NCI-H446 (cell line): Measurements from ENCODE around the gene ENGASE.
A peak's percentile ranks its signal among the peaks of the same experiment; 100 is the strongest.

Experiments used
- DNase-seq, 2 experiments: peaks; one replicate each; lab custom pipeline; 2025; lab: John Stamatoyannopoulos, UW

The ENGASE gene

DNA sequence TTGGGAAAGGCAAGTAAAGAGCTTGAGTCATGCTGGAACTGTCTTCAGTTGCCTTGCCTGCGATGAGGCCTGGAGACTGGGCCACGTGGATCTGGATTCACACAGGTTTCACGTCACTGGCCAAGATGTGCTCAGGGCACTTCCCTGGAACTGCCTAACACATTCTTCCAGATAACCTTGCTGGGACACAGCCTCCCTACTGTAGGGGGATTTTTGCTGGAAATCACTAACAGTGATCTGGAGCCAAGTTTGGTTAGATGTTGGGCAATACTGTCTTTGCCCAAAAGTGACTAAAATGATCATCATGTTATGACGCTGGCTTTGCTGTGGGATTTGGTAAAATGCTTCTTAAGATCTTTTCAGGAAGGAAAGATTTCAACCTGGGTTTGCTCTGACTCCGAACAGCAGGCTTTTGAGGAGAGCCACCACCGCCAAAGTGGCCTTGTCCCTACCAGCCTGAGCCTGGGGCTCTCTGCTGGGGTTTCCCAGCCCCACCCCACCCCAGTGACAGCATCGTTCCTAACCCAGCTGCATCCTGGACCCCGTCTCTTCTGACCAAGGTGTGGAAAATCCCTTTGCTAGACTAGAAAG lies 36.0 kb upstream of the ENGASE start:
- no peak for DNase-seq

DNA sequence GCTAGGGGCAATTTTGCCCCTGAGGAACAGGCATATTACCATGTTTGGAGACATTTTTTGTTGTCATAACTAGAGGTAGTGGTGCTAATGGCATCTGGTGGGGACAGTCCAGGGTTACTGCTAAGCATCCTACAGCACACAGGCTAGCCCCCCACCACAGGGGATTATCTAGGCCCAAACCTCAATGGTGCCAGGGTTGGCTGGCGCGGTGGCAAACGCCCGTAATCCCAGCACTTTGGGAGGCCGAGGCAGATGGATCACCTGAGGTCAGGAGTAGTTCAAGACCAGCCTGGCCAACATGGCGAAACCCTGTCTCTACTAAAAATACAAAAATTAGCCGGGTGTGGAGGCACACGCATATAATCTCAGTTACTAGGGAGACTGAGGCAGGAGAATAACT lies 35.5 kb upstream of the ENGASE start:
- DNase-seq: no peak

DNA sequence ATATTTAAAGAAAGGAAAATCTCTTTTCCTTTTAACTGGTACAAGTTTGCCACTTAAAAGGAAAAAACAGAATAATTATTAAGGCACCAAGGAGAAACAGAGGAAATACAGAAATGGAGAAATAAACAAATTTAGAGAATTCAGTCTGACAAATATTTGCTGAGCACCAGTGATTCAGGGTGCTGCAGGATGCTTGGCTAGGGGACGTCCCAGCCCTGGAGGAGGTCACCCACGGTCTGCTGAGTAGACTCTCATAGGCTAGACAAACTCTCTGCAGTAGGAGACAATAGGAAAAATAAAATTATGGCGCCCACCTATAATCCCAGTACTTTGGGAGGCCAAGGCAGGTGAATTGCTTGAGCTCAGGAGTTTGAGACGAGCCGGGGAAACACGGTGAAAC lies 34.7 kb upstream of the ENGASE start:
- no peak for DNase-seq

DNA sequence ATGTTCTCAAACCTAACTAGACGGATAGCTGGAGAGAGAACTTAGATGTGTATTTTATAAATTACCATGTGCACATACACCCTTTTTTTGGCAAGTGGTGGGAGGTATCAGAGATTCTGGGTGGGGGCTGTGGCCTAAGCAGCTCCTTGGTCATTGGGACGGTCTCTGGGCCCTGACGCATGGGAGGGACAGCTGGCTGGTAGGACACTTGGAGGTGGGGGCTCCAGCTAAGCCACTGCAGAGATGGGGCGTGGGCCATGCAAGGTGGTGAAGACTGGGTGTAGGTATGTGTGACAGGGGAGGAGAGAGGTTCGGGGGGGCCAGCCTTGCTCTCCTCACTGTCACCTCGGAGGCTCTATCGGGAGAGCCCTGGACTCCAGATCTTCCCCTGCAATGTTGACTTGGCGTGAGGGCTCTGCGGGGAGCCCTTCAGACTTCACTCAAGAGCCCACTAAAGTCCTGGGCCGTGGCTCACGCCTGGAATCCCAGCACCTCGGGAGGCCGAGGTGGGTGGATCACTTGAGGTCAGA lies 33.5 kb upstream of the ENGASE start:
- DNase-seq: no peak

DNA sequence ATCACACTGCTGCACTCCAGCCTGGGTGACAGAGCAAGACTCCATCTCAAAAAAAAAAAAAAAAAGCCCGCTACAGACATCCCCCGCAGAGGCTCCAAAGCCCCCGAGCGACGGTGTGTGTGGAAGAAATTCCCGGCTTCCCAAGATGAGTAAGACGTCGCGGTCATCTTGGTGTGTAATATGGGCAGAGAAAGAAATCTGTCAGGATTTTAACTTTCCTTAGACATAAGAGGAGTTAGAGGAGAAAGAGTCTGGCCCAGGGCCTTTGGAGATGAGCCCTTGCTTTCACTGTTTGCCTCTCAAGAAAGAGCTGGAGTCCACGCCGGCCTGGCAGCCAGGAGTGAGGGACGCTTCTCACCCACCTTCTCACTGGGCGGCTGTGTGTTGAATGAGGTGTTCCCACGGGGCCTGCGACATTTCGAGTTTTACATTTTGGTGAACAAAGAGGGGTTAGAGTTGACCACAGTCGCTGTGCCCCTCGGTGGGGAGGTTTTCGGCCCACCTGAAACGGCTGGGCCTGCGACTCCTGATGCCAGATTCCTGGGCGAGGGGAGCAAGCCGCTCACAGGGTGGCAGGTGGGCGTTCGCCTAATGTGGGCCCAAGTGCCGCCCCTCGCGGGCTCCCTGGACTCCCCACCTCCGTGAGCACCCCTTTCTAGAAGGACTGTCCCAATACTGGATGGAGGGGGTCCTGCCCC lies 32.8 kb upstream of the ENGASE start:
- no peak for DNase-seq

DNA sequence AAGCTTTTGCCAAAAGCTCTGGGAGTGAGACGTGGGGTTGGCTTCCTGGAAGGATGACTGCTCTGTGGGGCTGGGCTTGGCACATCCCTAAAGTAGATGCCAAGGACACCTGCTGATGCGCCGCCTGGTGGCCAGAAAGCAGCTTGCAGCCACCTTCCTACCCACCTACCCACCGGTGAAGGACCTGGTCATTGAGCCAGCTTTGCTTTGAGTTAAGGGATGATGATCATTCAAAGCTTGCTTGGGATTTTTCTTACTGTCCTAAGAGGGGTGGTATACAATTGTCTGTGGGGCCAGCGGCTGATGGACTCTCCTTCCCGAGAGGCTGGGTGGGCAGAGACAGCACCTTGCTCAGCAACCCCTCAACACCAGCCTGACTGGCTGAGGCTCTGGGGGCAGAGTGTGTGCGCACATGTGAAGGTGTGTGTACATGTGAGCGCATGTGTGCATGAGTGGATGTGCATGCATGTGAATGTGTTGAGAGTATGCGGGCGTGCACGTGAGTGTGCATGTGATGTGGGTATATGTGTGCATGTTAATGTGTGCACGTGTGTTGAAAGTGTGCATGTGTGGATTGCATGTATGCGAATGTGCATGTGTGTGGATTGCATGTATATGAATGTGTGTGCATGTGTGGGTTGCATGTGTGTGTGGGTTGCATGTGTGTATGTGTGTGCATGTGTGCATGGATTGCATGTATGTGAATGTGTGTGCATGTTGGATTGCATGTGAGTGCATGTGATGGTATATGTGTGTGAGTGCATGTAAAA lies 32.0 kb upstream of the ENGASE start:
- DNase-seq: peak in 1 of 2 experiments; percentile 76

DNA sequence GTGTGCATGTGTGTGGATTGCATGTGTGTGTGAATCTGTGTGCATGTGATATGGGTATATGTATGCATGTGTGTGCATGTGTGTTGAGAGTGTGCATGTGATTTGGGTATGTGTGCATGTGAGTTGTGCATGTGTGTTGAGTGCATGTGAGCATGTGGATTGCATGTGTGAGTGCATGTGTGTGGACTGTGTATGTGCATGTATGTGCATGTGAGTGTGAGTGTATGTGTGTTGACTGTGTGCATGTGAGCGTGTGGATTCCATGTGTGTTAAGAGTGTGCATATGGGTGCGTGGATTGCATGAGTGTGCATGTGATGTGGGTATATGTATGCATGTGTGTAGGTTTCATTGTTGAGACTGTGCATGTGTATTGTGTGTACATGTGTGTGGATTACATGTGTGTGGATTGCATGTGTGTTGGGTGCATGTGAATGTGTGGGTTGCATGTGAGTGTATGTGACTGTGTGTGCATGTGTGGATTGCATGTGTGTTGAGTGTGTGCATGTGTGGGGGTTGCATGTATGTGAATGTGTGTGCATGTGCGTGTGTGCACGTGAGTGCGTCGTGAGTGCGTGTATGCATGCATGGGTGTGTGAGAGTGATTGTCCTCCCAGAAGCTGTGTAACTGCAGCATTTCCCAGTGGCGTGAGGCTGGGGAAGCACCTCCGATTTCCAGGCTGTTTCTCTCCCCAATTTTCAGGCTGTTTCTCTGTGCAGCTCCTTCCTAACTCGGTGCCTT lies 31.3 kb upstream of the ENGASE start:
- DNase-seq: no peak

DNA sequence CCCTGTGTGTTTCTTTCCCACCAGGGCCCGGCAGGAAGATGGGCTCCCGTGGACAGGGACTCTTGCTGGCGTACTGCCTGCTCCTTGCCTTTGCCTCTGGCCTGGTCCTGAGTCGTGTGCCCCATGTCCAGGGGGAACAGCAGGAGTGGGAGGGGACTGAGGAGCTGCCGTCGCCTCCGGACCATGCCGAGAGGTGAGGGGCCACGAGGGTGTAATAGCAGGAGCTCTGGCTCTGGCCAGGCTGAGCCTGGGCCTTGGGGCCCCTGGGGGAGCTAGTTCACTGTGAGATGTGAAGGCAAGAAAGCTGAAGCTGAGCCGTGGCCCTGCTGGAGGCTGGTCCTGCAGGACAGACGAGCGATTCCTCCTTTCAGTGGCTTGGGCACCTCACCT lies 30.7 kb upstream of the ENGASE start:
- no peak for DNase-seq

DNA sequence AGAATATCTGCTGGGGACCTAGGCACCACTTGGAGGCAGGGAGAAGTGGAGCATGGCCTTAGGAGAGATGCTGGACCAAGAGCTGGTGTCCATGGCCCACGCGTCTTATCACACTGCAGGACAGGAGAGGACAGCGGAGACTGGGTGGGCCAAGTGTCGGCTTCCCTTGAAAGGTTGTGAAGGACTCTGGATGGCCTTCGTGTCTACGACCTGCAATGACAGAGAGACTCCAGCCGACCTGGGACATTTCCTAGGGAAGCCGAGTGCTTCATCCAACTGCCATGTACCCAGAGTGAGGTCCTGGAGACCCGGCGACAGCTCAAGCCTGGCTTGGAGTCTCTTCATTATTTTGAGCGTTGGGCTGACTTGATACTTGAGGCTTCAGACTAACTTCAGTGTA lies 30.2 kb upstream of the ENGASE start:
- no peak for DNase-seq

DNA sequence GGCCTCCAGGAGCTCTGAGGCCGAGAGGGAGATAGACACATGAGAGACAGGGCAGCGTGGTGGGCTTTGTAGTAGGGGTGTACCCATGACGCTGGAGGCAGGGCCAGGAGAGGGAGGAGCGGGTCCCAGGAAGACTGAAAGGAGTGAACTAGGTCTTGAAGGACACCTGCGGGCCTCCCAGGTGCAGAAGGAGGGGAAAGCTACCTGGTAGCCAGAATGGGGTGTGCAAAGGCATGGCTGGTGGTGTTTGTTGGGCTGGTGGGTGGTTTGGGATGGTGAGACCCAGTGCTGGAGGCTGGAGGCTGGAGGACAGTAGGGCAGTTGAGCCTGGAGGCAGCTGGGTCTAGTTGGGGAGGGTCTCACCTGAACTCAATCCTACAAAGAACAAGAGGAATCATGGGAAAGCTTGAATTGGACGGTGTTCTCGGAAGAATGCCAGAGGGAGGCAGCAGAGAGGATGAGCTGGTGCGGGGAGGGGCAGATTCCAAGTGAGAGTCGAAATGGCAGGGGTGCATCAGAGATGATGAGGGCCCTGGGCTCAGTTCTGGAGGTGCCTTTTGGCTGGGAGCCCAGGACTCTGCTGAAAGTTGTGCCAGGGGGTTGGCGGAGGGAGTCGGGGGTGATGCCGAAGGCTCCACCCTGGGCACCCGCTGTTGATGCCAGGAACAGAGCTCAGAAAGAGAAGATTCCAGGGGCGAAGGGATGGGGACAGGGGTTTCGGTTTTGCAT lies 29.5 kb upstream of the ENGASE start:
- no peak for DNase-seq

DNA sequence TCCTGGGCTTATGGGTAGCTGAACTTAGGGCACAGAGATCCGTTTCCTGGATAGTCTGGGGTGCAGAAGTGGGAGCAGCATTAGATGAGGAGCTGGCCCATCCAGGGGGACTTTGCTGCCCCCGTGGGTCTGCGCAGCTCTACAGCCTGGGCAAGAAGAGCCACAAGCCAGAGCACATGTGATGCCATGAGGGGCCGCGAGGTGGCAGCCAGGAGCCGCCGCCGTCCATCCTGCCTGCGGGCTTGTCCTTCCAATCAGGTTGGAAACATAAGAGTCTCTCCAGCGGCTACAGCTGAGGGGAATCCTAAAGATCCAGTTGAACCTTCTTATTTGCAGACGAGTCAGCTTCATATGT lies 28.8 kb upstream of the ENGASE start:
- peak; percentile 50 to 80 for DNase-seq

DNA sequence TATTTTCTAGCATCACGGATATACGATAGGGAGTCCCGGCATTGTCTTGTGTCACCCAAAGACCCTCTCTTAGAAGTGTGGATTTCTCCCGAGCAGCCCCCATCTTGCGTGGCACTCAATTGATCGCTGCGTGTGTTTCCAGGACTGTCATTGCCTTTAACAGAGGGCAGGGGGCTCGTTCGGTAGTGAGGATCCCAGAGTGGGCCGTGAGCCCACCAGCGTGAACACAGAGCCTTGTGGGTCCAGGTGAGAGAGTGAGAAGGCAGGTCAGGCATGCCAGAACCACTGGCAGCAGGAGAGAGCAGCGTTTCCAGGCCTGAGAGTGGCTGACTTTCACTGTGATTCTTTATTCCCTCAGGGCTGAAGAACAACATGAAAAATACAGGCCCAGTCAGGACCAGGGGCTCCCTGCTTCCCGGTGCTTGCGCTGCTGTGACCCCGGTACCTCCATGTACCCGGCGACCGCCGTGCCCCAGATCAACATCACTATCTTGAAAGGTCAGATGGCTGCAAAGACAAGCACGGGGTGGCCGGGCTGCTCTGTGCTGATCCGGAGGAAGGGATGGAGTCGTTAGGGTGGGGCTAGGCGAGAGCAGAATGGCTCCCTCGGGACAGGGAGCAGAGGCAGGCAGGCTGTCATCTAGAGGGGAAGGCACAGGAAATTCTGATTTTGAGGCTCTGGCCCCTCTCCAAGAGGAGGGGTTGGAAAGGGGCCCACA lies 28.3 kb upstream of the ENGASE start:
- no peak for DNase-seq

DNA sequence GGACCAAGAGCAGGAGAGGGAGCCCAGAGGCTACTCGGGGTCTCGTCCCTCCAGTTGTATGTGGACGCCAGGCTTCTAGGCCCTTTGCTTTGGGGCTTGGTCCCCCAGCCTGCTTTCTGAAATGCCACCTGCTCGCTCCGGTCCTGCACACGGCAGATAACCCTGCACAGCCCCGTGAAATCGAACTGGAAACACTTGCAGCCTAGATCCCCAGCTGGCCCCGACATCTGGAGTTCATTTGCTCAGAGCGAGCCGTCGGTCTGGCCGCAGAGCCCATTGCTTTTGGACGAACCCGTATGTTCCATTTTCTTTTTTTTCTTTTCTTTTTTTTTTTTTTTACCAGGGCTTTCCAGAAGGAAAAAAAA lies 27.7 kb upstream of the ENGASE start:
- no peak for DNase-seq

DNA sequence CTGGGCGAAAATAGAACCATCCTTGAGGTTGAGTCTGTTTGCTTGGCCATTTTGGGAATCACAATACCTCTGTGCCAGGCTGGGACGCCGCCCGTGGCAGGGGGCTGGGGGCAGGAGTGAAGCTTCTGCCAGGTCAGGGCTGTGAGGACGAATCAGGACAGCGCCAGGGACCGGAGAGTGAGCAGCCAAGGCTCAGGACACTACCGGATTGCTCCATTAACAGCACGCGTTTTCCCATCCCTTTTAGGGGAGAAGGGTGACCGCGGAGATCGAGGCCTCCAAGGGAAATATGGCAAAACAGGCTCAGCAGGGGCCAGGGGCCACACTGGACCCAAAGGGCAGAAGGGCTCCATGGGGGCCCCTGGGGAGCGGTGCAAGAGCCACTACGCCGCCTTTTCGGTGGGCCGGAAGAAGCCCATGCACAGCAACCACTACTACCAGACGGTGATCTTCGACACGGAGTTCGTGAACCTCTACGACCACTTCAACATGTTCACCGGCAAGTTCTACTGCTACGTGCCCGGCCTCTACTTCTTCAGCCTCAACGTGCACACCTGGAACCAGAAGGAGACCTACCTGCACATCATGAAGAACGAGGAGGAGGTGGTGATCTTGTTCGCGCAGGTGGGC lies 27.2 kb upstream of the ENGASE start:
- DNase-seq: no peak

DNA sequence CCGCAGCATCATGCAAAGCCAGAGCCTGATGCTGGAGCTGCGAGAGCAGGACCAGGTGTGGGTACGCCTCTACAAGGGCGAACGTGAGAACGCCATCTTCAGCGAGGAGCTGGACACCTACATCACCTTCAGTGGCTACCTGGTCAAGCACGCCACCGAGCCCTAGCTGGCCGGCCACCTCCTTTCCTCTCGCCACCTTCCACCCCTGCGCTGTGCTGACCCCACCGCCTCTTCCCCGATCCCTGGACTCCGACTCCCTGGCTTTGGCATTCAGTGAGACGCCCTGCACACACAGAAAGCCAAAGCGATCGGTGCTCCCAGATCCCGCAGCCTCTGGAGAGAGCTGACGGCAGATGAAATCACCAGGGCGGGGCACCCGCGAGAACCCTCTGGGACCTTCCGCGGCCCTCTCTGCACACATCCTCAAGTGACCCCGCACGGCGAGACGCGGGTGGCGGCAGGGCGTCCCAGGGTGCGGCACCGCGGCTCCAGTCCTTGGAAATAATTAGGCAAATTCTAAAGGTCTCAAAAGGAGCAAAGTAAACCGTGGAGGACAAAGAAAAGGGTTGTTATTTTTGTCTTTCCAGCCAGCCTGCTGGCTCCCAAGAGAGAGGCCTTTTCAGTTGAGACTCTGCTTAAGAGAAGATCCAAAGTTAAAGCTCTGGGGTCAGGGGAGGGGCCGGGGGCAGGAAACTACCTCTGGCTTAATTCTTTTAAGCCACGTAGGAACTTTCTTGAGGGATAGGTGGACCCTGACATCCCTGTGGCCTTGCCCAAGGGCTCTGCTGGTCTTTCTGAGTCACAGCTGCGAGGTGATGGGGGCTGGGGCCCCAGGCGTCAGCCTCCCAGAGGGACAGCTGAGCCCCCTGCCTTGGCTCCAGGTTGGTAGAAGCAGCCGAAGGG lies 26.4 kb upstream of the ENGASE start:
- no peak for DNase-seq

DNA sequence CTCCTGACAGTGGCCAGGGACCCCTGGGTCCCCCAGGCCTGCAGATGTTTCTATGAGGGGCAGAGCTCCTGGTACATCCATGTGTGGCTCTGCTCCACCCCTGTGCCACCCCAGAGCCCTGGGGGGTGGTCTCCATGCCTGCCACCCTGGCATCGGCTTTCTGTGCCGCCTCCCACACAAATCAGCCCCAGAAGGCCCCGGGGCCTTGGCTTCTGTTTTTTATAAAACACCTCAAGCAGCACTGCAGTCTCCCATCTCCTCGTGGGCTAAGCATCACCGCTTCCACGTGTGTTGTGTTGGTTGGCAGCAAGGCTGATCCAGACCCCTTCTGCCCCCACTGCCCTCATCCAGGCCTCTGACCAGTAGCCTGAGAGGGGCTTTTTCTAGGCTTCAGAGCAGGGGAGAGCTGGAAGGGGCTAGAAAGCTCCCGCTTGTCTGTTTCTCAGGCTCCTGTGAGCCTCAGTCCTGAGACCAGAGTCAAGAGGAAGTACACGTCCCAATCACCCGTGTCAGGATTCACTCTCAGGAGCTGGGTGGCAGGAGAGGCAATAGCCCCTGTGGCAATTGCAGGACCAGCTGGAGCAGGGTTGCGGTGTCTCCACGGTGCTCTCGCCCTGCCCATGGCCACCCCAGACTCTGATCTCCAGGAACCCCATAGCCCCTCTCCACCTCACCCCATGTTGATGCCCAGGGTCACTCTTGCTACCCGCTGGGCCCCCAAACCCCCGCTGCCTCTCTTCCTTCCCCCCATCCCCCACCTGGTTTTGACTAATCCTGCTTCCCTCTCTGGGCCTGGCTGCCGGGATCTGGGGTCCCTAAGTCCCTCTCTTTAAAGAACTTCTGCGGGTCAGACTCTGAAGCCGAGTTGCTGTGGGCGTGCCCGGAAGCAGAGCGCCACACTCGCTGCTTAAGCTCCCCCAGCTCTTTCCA lies 25.5 kb upstream of the ENGASE start:
- no peak for DNase-seq

DNA sequence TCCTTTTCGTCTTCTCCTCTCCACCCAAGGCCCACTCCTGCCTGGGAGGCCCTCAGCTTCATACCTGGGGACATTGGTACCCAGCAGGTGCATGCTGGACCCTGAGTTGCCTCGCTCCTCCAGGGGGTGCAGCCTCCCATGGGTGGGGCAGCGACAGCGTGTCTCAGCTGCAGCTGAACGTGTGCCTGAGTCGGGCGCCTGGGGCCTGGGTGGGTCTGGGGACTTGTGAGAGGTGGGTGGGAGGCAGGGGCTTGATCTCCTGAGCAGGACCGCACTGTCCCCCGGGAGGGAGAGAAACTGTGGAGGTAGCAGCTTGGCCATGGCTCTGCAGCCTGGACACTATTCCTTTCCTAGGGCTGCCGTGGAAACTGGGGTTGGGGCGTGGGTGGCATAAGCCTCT lies 24.8 kb upstream of the ENGASE start:
- DNase-seq: no peak

DNA sequence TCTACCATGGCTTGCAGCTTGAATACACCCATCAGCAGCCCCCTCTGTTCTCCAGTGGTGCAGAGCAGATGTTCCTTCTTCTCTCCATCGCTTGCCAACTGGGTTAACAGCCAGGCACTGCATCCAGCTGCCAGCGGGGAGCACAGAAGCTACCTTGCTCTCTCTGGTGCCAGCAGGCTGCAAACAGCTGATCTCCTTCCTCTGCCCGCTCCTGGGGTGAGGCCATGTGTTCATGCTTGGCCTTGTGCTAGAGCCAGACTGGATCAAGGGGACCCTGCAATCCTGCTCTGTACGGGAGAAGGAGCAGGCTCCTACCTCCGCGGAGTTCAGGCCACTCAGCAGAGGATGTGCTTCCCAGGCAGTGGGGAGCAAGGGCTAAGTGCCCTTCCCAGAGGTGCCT lies 24.1 kb upstream of the ENGASE start:
- DNase-seq: peak in 1 of 2 experiments; percentile 75

DNA sequence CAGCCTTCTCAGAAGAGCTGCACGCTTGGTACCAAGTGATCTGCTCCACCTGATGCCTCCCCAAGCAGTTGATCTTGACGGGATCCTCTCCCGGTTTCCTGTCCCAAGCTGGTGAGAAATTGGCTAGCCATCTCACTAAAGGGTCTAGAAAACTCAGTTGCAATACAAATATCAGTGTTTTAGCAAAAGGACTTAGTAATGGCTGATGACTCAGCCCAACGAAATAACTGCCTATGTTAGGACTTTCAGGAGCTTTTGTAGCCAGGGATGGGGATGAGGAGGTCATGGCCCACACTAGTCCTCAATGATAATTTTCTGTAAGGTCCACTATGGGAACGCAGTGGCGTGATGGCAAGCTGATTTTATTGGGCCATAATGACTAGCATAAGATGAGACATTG lies 23.3 kb upstream of the ENGASE start:
- DNase-seq: no peak
